ENCODE results near the gene MYRIP.

Gene MYRIP

GRCh38 chr3:39907981-39908380 is 98.6 kb downstream of the MYRIP start:
- no peak overlapping the region for H3K9ac ChIP-seq (ENCODE audit: low read length)
- TF ChIP-seq CTCF (IDR thresholded peaks at IDR 0.05; ENCODE audit: insufficient read depth, low read length, poor library complexity, severe bottlenecking) (no peak), EZH2phosphoT487 (conservative IDR thresholded peaks at IDR 0.05; ENCODE audit: low read length) (no peak)
- H4K20me1 ChIP-seq (ENCODE audit: low read depth, low read length), result no peaks in the 10 kb centered on the region
- H3K36me3 ChIP-seq (ENCODE audit: low read length), result no peaks in the 10 kb centered on the region
- H2AFZ ChIP-seq (ENCODE audit: low read depth, low read length, severe bottlenecking), result no peak overlapping the region
- no peaks in the 10 kb centered on the region for H3K9me2 ChIP-seq (replicated peaks; ENCODE audit: insufficient read depth, low read length)
- no peak overlapping the region for H3K4me3 ChIP-seq (ENCODE audit: insufficient read depth, low read length, poor library complexity, severe bottlenecking)
- H3K27ac ChIP-seq (ENCODE audit: low read depth, low read length), result no peak overlapping the region
- H3K27me3 ChIP-seq (ENCODE audit: low read length), result 0 out of 2 replicates have a peak, but pooled peaks cover 2% of the 10 kb centered on the region
- no peaks in the 10 kb centered on the region for H3F3A ChIP-seq (ENCODE audit: insufficient read depth)
- no peaks in the 10 kb centered on the region for H3K79me2 ChIP-seq (ENCODE audit: insufficient read depth, low read length)
- no peaks in the 10 kb centered on the region for H3K9me3 ChIP-seq (ENCODE audit: insufficient read depth, low read length)
- H3K4me2 ChIP-seq (ENCODE audit: low read depth, low read length, poor library complexity, severe bottlenecking), result no peak overlapping the region

- TF ChIP-seq CTCF (IDR thresholded peaks at IDR 0.05; ENCODE audit: insufficient read depth, low read length, poor library complexity, severe bottlenecking) (no peak), EZH2phosphoT487 (conservative IDR thresholded peaks at IDR 0.05; ENCODE audit: low read length) (no peak)
- no peaks in the 10 kb centered on the region for H3K9me2 ChIP-seq (replicated peaks; ENCODE audit: insufficient read depth, low read length)
- H3K9ac ChIP-seq (ENCODE audit: low read length), result no peak overlapping the region
Measured at GRCh38 chr3:39910135-39910534, 100.7 kb downstream of the MYRIP start.

GRCh38 chr3:39910826-39911464 is 101.5 kb downstream of the MYRIP start:
- H3K9ac ChIP-seq (ENCODE audit: low read length), result no peak overlapping the region
- no peaks in the 10 kb centered on the region for H3K79me2 ChIP-seq (ENCODE audit: insufficient read depth, low read length)
- H3K4me3 ChIP-seq (ENCODE audit: insufficient read depth, low read length, poor library complexity, severe bottlenecking), result no peak overlapping the region
- H4K20me1 ChIP-seq (ENCODE audit: low read depth, low read length), result no peaks in the 10 kb centered on the region
- no peaks in the 10 kb centered on the region for H3K27me3 ChIP-seq (ENCODE audit: low read length)
- H3K36me3 ChIP-seq (ENCODE audit: low read length), result no peaks in the 10 kb centered on the region
- no peak overlapping the region for H3K4me2 ChIP-seq (ENCODE audit: low read depth, low read length, poor library complexity, severe bottlenecking)
- no peak for TF ChIP-seq EZH2phosphoT487 (conservative IDR thresholded peaks at IDR 0.05; ENCODE audit: low read length)
- TF ChIP-seq CTCF (IDR thresholded peaks at IDR 0.05; ENCODE audit: insufficient read depth, low read length, poor library complexity, severe bottlenecking), result no peak
- no peak overlapping the region for H3K27ac ChIP-seq (ENCODE audit: low read depth, low read length)
- no peak overlapping the region for H2AFZ ChIP-seq (ENCODE audit: low read depth, low read length, severe bottlenecking)
- H3F3A ChIP-seq (ENCODE audit: insufficient read depth), result no peaks in the 10 kb centered on the region
- H3K9me2 ChIP-seq (replicated peaks; ENCODE audit: insufficient read depth, low read length), result no peaks in the 10 kb centered on the region
- H3K9me3 ChIP-seq (ENCODE audit: insufficient read depth, low read length), result no peaks in the 10 kb centered on the region

More at GRCh38 chr3:39910135-39910534, 100.7 kb downstream of the MYRIP start:
- Histone ChIP-seq H3K27ac (ENCODE audit: low read depth, low read length) (no peak overlapping the region), H3K79me2 (ENCODE audit: insufficient read depth, low read length) (no peaks in the 10 kb centered on the region), H3K27me3 (ENCODE audit: low read length) (0 out of 2 replicates have a peak, but pooled peaks cover 2% of the 10 kb centered on the region), H3K4me3 (ENCODE audit: insufficient read depth, low read length, poor library complexity, severe bottlenecking) (no peak overlapping the region), H3F3A (ENCODE audit: insufficient read depth) (no peaks in the 10 kb centered on the region), H2AFZ (ENCODE audit: low read depth, low read length, severe bottlenecking) (no peak overlapping the region), H3K36me3 (ENCODE audit: low read length) (no peaks in the 10 kb centered on the region), H4K20me1 (ENCODE audit: low read depth, low read length) (no peaks in the 10 kb centered on the region), H3K9me3 (ENCODE audit: insufficient read depth, low read length) (no peaks in the 10 kb centered on the region), H3K4me2 (ENCODE audit: low read depth, low read length, poor library complexity, severe bottlenecking) (no peak overlapping the region)

Data from SU-DHL-6 (cell line).